Gastrocnemius medialis (tissue), 4 donors: ENCODE results near the gene FKBP10.

Experiments
- POLR2A ChIP-seq, 2 donors: fragments of 450-650 bp; IDR thresholded peaks; one replicate each; pipeline ENCODE4 v1.6.1; 2017; ENCODE audit warnings: antibody characterized with exemption in 2 of 2, mild to moderate bottlenecking in 2 of 2, moderate library complexity in 2 of 2
- TF ChIP-seq, protein P1 (sequence below), 5 experiments: fragments of 450-650 bp in 3 of 5; fragments of 200-600 bp in 2 of 5; sonication (generic) in 2 of 5; IDR thresholded peaks in 4 of 5; conservative IDR thresholded peaks in 1 of 5; 1 replicate in 4 of 5; 2 replicates in 1 of 5; pipeline ENCODE4 v1.5.1; 2016 to 2019; ENCODE audit warnings: antibody characterized with exemption in 5 of 5, mild to moderate bottlenecking in 3 of 5, moderate library complexity in 3 of 5

DNA sequence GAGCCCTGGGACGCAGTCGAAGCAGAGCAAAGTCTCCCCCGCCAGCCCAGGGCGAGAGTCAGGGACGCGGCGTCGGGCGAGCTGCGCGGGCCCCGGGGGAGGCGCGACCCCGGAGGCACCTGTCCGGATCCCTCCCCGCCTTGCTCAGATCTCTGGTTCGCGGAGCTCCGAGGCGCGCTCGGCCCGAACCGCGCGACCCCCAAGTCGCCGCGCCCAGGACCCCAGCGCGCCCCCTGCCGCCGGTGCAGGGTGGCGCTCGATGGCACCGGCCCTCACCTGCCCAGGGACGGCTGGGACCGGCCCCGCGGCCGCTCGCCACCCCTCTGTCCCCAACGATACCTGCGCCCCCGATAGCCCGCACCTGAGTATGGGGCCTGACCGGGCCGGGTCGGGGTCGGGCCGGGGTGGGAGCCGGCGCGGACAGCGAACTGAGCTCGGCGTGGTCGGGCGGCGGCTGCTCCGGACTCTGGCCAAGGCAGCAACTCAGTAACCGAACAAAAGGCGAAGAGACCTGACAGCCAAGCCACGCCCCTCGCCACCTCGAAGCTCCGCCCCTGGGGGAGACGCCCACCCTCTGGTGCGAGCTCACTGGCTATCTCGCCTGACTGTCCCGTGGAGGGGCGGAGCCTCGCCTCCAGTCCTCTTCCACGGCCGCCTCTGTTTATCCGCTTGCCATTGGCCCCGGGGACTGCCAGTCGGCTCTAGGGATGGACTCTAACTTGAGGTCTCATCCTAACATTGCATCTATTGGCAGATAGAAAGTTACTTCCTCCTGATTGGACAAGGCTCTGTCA lies 26.4 kb upstream of the FKBP10 start, which contains the start of gene JUP:
- TF ChIP-seq POLR2A (IDR thresholded peaks at IDR 0.05): peak; percentile 99
- TF ChIP-seq, protein P1, sequence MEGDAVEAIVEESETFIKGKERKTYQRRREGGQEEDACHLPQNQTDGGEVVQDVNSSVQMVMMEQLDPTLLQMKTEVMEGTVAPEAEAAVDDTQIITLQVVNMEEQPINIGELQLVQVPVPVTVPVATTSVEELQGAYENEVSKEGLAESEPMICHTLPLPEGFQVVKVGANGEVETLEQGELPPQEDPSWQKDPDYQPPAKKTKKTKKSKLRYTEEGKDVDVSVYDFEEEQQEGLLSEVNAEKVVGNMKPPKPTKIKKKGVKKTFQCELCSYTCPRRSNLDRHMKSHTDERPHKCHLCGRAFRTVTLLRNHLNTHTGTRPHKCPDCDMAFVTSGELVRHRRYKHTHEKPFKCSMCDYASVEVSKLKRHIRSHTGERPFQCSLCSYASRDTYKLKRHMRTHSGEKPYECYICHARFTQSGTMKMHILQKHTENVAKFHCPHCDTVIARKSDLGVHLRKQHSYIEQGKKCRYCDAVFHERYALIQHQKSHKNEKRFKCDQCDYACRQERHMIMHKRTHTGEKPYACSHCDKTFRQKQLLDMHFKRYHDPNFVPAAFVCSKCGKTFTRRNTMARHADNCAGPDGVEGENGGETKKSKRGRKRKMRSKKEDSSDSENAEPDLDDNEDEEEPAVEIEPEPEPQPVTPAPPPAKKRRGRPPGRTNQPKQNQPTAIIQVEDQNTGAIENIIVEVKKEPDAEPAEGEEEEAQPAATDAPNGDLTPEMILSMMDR (IDR thresholded peaks at IDR 0.05 in 4 of 5, conservative IDR thresholded peaks at IDR 0.05 in 1 of 5): peak; percentile 65 to 96 (median 94)
